GM15510 (cell line): Measurements from ENCODE around the gene EGFR.

Source experiments
- POLR2A ChIP-seq: IDR thresholded peaks from 3 replicates; pipeline ENCODE4 v1.6.1; 2011; ENCODE audit warnings: borderline replicate concordance; ENCODE audit not compliant: insufficient read length; ENCODE audit errors: extremely low read depth

The EGFR gene

GRCh38 chr7:55150709-55151451 is 132.1 kb downstream of the EGFR start:
- TF ChIP-seq POLR2A = no peak

- TF ChIP-seq POLR2A = no peak
Observed at GRCh38 chr7:55152516-55152915, 133.7 kb downstream of the EGFR start.

GRCh38 chr7:55154096-55154495 is 135.3 kb downstream of the EGFR start:
- no peak for TF ChIP-seq POLR2A

- no peak for TF ChIP-seq POLR2A
Observed at GRCh38 chr7:55155351-55156117, 136.7 kb downstream of the EGFR start.

- no peak for TF ChIP-seq POLR2A
Observed at GRCh38 chr7:55156919-55157763, 138.3 kb downstream of the EGFR start.

- TF ChIP-seq POLR2A = no peak
Observed at GRCh38 chr7:55157764-55158105, 138.9 kb downstream of the EGFR start.

GRCh38 chr7:55158541-55159382 is 139.9 kb downstream of the EGFR start:
- no peak for TF ChIP-seq POLR2A

- no peak for TF ChIP-seq POLR2A
Observed at GRCh38 chr7:55160539-55160938, 141.7 kb downstream of the EGFR start.

- no peak for TF ChIP-seq POLR2A
Observed at GRCh38 chr7:55161154-55161687, 142.4 kb downstream of the EGFR start.

- TF ChIP-seq POLR2A = no peak
Observed at GRCh38 chr7:55162476-55162875, 143.7 kb downstream of the EGFR start.

- TF ChIP-seq POLR2A = no peak
Observed at GRCh38 chr7:55163733-55164132, 144.9 kb downstream of the EGFR start.

- no peak for TF ChIP-seq POLR2A
Observed at GRCh38 chr7:55164527-55164926, 145.7 kb downstream of the EGFR start.

GRCh38 chr7:55165176-55165861 is 146.5 kb downstream of the EGFR start:
- no peak for TF ChIP-seq POLR2A
